ENCODE results near the gene GPR137.
"Not testable (repeated sequence)": the region's sequence is repeated elsewhere in the genome, so short reads cannot be mapped to it uniquely, and the experiment has no call there.

GPR137 gene

DNA sequence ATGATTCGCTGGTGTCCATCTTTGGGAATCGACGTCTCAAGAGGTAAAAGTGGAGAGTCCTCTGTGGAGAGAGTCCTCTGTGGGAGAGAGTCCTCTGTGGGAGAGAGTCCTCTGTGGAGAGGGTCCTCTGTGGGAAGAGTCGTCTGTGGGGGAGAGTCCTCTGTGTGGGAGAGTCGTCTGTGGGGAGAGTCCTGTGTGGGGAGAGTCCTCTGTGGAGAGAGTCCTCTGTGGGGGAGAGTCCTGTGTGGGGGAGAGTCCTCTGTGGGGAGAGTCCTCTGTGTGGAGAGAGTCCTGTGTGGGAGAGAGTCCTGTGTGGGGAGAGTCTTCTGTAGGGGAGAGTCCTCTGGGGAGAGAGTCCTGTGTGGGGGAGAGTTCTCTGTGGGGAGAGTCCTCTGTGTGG is 35.4 kb downstream of the GPR137 start:
- no peak for DNase-seq (ENCODE audit: low spot score)

DNA sequence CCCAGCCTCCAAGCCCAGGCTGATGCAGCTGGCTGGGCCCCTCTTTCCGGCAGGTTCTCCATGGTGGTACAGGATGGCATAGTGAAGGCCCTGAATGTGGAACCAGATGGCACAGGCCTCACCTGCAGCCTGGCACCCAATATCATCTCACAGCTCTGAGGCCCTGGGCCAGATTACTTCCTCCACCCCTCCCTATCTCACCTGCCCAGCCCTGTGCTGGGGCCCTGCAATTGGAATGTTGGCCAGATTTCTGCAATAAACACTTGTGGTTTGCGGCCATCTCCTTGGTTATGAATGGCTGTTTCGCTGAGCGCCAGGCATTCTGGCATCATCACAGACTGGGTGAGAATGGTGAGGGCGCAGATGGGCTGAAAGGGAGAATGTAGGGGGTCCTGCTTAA is 35.9 kb downstream of the GPR137 start:
- no peak for DNase-seq (ENCODE audit: low spot score)

DNA sequence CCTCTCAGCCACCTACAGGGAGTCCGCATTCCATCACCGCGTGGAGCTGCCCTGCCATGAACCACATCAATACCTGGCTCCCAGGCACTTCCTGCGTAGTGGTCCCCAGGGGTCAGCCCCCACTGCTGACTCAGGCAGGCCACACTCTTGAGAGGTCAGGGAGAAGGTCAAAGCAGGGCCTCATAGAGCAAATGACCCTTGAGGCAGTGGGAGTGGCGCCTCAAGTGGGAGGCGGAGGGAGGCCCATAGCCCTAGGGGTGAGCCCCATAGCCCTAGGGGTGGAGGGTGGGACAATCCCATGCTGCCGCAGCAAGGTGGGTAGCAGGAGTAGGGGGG is 37.2 kb downstream of the GPR137 start:
- no peak for DNase-seq (ENCODE audit: low spot score)

DNA sequence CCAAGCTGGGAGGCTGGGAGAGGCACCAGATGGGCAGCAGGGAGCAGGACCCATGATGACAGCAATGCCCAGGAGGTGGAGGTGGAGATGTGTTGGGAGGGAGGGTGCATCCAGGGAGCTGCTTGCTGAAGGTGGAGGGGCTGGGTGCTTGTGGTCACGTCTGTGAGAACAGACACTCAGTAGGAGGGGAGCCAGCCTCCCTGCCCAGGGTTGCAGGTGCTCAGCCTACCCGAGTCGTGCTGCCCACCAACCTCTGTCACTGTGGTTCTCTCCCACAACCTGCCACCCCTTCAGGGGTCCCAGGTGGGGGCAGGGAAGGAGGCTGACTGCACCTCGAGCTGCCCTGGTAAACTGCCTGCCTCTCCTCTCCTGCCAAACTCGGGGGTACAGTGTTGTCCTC is 37.7 kb downstream of the GPR137 start:
- DNase-seq (ENCODE audit: low spot score), result no peak

DNA sequence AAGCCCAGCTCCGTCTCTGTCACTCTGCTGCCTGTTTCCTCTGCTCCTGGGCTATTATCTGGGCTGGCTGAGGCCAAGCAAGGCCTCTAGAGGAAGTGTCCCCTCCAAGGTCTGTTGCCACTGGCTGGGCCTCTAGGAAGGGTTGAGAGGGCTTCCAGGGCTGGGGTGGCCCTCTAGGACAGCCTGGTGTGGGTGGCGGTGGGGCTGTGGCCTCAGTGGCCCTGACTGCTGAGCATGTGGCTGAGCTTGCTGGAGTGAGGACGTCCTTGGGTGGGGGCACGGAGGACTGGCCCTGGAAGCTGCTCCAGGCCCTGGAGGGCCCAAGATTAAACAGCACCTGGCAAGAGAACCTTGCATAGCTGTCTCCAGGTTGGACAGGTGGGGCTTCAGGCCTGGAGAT is 38.3 kb downstream of the GPR137 start:
- DNase-seq (ENCODE audit: low spot score), result not testable (repeated sequence)

DNA sequence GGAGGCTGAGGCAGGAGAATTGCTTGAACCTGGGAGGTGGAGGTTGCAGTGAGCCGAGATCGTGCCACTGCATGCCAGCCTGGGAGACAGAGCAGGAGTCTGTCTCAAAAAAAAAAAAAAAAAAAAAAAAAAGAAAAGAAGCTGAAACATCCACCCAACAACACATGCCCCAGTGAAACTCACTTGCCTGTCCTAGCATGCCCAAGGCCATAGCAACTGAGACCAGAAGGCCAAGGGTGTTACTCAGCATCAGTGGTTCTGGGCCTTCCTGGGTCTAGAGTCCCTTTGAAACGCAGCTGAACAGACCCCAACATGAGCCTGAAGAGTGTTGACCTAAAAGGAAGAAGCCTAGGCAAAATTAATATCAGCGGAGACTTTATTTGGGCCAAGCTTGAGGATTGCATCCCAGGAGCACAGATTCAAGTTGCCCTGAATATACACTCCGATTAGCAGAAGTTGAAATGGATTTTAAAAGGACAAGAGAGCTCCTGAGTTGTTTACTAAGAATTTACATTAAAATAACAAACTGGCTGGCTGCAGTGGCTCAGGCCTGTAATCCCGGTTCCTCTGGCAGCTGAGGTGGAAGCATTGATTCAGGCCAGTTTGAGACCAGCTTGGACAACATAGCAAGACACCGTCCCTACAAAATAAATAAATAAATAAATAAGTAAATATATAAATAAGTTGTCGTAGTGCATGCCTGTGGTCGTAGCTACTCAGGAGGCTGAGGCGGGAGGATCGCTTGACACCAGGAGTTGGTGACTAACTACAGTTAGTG is 39.2 kb downstream of the GPR137 start:
- DNase-seq (ENCODE audit: low spot score), result no peak

DNA sequence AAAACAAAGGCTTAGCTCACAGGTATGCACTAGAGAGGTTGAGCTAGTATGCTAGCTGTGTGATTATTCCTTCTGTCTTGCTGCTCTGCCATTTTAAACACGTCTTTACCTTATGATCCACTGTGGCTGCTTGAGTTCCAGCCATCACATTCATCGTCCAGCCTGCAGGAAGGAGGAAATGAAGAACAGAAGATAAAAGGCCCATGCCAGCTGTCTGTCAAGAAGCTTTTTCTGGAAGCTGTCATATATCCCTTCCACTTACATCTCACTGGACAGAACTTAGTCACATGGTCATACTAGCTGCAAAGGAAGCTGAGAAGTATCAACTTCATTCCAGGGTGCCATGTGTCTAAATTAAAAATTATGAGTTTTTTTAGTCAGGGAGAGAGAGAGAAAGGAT is 41.7 kb downstream of the GPR137 start:
- DNase-seq (ENCODE audit: low spot score), result no peak

DNA sequence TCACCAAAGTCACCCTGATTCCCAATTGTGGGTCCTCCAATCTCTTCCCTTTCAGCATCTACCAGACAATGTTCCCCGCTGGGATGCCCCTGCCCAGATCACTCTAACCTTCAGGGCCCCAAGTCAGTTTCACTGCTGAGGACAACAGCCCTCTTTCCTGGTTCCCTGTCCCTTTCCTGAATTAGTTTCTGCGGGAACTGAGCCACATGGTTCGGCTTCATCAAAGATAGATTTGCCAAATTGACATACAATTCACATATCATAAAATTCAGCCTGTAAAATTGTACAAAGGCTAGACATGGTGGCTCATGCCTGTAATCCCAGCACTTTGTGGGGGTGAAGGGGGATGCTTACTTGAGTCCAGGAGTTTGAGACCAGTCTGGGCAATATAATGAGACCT is 42.3 kb downstream of the GPR137 start:
- no peak for DNase-seq (ENCODE audit: low spot score)

DNA sequence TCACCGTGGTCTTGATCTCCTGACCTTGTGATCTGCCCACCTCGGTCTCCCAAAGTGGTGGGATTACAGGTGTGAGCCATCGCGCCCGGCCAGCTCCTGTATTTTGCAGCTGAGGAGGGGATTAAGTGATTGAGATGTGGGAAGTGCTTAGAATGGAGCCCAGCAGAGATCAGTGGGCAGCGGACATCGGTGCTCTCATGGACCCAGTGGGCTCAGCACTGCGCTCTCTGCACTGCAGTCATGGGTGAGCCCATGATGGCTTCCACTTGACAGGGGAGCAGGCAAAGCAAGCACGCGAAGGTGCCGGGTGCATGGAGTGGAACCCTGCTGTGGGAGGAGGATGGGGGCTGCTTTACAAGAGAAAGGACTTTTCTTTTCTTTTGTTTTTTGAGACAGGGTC is 45.2 kb downstream of the GPR137 start:
- no peak for DNase-seq (ENCODE audit: low spot score)

- no peak for DNase-seq (ENCODE audit: low spot score)
Measured at GRCh38 chr11:64331569-64332371, 46.1 kb downstream of the GPR137 start.

DNA sequence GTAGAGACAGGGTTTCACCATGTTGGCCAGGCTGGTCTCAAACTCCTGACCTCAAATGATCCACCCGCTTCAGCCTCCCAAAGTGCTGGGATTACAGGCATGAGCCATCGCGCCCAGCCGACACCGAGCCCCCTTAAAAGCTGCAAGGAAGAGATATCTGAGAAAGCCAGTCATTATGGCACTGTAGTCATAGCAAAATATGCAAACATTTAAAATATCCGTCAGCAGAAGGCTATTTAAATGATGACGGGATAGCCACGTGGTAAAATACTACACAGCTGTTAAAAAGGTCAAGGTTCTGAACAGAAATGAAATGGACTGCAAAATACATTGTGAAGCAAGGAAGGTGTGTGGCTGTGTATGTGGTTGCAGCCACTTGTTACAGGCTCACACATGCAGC is 47.9 kb downstream of the GPR137 start:
- no peak for DNase-seq (ENCODE audit: low spot score)

DNA sequence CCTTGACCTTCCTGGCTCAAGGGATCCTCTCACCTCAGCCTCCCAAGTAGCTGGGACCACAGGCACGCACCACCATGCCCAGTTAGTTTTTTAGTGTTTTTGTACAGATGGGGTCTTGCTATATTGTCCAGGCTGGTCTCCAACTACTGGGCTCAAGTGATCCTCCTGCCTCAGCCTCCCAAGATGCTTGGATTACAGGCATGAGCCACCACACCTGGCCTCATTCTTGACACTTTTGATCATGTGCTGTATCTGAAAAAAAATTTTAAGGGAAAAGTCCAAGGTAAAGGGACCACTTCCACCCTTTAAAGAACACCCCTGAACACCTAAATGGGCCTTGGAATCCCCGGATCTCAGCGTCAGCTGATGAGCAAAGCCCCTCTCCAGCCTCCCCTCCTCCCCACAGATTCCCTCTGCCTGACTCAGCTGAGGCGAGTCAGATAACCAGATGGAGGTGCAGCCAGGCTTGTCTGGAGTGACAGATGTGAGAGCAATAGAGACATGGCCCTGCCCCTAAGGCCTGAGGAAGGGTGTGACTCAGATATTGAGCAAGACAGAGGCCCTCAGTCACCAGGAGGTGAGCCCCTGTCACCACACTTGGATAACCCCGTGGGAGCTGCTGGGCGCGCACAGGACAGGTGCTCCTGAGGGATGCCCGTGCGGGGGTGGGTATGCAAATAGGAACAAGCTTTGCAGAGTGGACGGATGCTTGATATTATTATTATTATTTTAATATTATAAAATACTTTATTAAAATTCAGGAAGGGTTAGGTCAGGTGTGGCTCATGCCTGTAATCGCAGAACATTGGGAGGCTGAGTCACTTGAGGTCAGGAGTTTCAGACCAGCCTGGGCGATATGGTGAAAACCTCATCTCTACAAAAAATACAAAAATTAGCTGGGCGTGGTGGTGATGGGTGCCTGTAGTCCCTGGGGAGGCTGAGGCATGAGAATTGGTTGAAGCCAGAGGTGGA is 49.4 kb downstream of the GPR137 start:
- DNase-seq (ENCODE audit: low spot score), result no peak

GRCh38 chr11:64337538-64338249 is 52.0 kb downstream of the GPR137 start:
- DNase-seq (ENCODE audit: low spot score), result no peak

GRCh38 chr11:64338716-64339115 is 53.1 kb downstream of the GPR137 start:
- no peak for DNase-seq (ENCODE audit: low spot score)
